Cardiac fibroblast (primary cell): Measurements from ENCODE around the gene EHMT1.

Experiments
- DNase-seq, 2 donors: peaks; one replicate each; pipeline versions ENCODE4 v3.0.0 to v3.0.0-alpha.2; 2010; ENCODE audit warnings: low read depth in 2 of 2
- H3K4me3 ChIP-seq, 2 donors: replicated peaks in 1 of 2; 1 replicate in 1 of 2; 2 replicates in 1 of 2; pipeline ENCODE4 v1.5.1; 2011; ENCODE audit warnings: low read depth in 2 of 2, low read length in 2 of 2, mild to moderate bottlenecking in 2 of 2, moderate library complexity in 1 of 2
- TF ChIP-seq, protein P1 (sequence below): IDR thresholded peaks from one replicate; pipeline ENCODE4 v1.5.1; 2011; ENCODE audit warnings: low read depth, mild to moderate bottlenecking, low read length, inconsistent platforms

The EHMT1 gene

DNA sequence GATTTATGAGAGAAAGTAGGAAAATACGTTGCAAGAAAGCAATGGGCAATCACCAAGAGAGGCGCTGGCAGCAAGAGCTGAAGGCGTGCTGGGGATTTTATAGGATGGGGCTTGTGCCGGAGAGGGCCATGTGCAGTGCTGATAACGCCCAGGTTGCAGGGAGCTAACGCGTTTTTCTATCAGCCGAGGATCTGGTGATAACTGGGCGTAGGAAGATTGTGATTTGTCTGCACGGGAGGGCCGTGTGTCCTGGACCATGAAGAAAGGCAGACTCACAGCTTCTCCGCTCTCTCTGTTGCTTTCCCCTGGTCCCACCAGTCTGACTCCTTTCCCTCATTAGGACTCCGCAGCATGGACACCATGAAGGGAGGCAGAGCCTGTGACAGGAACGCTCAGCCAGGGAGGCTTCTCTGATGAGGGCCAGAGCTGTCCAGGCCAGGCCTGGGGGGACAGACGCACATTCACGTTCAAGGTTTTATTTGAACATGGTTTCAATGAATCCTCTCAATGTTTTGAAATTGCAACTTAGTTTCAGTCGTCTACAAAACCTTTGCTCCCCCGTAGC is 246.9 kb downstream of the EHMT1 start:
- TF ChIP-seq, protein P1, sequence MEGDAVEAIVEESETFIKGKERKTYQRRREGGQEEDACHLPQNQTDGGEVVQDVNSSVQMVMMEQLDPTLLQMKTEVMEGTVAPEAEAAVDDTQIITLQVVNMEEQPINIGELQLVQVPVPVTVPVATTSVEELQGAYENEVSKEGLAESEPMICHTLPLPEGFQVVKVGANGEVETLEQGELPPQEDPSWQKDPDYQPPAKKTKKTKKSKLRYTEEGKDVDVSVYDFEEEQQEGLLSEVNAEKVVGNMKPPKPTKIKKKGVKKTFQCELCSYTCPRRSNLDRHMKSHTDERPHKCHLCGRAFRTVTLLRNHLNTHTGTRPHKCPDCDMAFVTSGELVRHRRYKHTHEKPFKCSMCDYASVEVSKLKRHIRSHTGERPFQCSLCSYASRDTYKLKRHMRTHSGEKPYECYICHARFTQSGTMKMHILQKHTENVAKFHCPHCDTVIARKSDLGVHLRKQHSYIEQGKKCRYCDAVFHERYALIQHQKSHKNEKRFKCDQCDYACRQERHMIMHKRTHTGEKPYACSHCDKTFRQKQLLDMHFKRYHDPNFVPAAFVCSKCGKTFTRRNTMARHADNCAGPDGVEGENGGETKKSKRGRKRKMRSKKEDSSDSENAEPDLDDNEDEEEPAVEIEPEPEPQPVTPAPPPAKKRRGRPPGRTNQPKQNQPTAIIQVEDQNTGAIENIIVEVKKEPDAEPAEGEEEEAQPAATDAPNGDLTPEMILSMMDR: no peak
- no peak for DNase-seq
- no peak overlapping the region for H3K4me3 ChIP-seq

DNA sequence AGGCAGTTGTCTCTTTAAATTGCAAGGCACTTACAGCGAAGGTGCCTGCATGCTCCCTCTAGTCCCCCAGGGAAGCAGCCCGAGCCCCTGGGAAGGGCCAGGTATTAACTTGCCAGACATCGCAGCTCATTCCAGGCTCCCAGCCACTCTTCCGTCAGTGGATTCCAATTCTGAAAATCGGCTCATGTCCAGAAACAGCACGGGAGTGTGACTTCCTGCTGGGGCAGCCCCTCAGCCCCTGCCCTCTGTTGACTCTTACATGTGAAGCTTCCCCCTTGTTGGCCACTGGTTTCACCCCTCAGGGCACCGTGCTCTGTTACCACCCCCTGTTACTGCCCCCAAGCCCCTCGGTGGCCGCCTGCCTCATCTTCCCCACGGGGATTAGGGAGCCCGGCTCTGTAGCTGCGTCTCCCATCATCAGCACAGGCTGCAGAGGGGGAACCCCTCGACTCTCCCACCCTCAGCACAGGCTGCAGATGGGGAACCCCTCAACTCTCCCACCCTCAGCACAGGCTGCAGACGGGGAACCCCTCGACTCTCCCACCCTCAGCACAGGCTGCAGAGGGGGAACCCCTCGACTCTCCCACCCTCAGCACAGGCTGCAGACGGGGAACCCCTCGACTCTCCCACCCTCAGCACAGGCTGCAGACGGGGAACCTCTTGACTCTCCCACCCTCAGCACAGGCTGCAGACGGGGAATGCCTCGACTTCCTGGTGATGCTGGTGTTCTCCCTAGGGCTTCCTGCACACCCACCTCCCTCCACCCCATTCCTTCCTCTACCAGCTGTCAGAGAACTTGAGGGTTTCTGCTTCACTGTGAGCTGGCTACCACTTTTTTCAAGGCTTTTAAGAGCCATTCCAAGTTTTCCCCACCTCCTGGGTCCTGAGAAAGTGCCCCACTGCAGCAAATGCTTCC is 247.7 kb downstream of the EHMT1 start:
- no peak overlapping the region for H3K4me3 ChIP-seq
- TF ChIP-seq, protein P1: no peak
- no peak for DNase-seq

DNA sequence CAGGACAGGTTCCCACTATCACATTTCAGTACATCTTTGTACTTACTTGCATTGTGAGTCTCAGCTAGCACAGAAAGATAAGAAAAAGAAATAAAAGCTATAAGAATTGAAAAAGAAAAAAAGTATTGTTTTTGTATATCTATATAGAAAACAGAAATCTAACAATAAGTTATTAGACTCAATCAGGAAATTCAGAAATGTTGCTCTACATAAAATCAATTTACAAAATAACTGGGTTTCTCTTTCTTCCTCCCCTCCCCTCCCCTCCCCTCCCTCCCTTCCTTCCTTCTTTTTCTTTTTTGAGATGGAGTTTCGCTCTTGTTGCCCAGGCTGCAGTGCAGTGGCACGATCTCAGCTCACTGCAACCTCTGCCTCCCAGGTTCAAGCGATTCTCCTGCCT is 251.6 kb downstream of the EHMT1 start:
- TF ChIP-seq, protein P1: no peak
- no peak overlapping the region for H3K4me3 ChIP-seq
- DNase-seq: no peak

DNA sequence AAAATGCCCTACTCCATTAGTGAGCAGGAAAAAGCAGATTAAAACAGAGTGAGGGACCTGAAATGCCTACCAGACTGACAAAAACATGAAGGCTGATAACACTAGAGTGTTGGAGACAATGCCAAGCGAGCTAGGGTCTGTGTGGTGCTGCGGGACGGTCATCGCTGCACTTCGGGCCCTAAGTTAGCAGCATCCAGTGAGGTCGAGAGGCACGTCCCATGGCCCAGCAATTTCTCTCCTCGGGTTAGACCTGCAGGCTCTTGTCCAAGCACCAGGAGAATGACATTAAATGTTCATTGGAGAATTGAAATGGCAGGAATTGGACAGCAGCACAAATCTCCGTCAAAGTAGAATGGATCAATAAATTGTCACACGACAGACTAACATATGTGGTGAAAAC is 253.5 kb downstream of the EHMT1 start:
- TF ChIP-seq, protein P1: no peak
- no peak overlapping the region for H3K4me3 ChIP-seq
- DNase-seq: no peak

DNA sequence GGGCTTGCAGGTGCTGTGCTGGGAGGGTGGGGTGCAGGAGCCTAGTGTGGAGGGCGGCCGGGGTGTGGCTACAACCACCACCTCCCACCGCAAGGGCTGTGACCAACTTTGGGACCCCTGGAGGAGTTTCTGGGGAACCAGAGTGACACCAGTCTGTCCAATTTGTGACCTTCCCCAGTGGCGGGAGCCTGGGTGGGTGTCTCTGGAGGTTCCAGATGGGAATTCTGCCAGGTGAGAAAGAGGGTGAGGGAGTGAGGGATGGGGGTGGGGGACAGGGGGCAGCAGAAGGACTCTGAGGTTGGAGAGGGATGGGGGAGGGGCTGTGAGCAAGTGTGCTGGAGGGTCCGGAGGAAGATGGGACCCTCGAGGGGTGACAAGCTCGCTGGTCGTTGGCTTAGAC is 254.6 kb downstream of the EHMT1 start:
- H3K4me3 ChIP-seq: no peak overlapping the region
- TF ChIP-seq, protein P1: no peak
- no peak for DNase-seq

DNA sequence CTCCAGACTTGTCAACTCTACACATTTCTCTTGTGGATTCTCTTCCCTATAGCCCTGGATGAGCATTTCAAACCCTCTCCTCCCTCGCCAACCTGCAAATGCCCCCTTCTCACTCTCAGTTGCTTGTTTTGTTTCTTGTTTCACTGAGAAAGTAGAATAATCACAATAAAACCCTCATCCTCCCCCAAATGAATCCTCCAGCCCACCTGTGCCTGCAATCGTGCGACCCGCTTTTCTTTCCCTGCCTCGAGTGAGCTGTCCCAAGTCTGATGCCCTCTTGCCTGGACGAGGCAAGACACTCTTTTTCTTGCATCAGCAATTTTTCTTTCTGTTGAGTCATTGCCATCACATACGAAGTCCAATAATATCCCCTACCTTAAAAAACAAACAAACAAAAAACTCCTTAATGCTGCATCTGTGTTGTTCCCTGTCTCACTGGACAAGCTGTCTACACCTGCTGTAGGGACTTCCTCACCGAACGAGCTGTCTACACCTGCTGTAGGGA is 255.1 kb downstream of the EHMT1 start:
- DNase-seq: no peak
- H3K4me3 ChIP-seq: no peak overlapping the region
- TF ChIP-seq, protein P1: no peak
